Measurements from ENCODE around the gene AKR1E2.

DNA sequence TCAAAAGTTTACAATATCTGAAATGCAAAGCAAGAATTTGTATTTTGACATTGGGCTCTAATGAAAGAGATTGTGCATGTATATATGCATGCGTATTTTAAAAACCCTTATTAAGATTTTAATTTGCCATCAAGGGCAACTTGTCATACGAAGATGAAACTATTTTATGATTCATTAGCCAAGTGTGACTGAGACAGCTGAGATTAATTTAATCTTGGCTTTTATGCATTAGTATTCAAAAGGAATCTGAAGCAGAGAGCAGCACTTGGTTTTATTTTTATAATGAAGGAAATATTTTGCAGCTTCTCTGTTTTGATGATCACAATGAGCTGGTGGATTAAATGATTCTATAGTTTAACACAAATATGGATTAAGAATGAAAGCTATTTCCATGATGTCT lies 45.9 kb upstream of the AKR1E2 start:
- TF ChIP-seq, protein P1, sequence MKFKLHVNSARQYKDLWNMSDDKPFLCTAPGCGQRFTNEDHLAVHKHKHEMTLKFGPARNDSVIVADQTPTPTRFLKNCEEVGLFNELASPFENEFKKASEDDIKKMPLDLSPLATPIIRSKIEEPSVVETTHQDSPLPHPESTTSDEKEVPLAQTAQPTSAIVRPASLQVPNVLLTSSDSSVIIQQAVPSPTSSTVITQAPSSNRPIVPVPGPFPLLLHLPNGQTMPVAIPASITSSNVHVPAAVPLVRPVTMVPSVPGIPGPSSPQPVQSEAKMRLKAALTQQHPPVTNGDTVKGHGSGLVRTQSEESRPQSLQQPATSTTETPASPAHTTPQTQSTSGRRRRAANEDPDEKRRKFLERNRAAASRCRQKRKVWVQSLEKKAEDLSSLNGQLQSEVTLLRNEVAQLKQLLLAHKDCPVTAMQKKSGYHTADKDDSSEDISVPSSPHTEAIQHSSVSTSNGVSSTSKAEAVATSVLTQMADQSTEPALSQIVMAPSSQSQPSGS (tag by site-specific recombination; IDR thresholded peaks at IDR 0.05; ENCODE audit: low read depth), result no peak
- TF ChIP-seq, protein P2, sequence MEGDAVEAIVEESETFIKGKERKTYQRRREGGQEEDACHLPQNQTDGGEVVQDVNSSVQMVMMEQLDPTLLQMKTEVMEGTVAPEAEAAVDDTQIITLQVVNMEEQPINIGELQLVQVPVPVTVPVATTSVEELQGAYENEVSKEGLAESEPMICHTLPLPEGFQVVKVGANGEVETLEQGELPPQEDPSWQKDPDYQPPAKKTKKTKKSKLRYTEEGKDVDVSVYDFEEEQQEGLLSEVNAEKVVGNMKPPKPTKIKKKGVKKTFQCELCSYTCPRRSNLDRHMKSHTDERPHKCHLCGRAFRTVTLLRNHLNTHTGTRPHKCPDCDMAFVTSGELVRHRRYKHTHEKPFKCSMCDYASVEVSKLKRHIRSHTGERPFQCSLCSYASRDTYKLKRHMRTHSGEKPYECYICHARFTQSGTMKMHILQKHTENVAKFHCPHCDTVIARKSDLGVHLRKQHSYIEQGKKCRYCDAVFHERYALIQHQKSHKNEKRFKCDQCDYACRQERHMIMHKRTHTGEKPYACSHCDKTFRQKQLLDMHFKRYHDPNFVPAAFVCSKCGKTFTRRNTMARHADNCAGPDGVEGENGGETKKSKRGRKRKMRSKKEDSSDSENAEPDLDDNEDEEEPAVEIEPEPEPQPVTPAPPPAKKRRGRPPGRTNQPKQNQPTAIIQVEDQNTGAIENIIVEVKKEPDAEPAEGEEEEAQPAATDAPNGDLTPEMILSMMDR (tag by site-specific recombination; IDR thresholded peaks at IDR 0.05), result no peak

Data from HEK293 (cell line).